ENCODE results near the gene MRPS11.

DNA sequence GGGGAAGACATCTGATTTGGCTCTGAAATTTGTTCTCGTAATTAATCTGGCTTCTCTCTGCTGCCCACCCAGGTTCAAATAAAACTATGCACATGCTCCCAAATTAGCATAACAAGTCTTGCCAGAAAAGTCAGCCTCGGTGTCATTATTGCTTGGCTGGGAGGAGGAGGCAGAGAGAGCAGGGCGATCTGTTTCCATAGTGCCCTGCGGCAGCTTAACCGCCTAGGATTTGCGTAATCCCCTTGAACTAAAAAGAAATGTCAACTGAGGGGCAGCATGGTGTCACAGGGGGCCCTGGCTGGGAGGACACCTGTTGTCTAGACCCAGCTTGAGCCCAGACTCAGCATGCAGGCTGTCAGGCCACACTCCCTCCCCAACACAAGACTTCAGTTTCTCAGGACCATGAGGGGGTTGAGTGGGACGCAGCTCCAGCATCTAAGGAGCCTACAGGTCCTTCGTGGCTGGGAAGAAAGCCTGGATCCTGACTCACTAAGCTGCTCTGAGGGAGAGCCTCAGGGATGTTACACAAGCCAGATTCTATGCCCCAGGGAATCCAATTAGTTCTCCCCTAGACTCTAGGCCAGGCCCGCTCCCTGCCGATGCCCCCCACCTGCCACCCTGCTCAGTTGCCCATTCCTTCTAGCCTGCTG, 17.3 kb downstream of the MRPS11 start:
- TF ChIP-seq, protein P1, sequence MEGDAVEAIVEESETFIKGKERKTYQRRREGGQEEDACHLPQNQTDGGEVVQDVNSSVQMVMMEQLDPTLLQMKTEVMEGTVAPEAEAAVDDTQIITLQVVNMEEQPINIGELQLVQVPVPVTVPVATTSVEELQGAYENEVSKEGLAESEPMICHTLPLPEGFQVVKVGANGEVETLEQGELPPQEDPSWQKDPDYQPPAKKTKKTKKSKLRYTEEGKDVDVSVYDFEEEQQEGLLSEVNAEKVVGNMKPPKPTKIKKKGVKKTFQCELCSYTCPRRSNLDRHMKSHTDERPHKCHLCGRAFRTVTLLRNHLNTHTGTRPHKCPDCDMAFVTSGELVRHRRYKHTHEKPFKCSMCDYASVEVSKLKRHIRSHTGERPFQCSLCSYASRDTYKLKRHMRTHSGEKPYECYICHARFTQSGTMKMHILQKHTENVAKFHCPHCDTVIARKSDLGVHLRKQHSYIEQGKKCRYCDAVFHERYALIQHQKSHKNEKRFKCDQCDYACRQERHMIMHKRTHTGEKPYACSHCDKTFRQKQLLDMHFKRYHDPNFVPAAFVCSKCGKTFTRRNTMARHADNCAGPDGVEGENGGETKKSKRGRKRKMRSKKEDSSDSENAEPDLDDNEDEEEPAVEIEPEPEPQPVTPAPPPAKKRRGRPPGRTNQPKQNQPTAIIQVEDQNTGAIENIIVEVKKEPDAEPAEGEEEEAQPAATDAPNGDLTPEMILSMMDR (IDR thresholded peaks at IDR 0.05): no peak
- no peak for TF ChIP-seq POLR2A (IDR thresholded peaks at IDR 0.05)
